GM19455 (cell line): ENCODE data around the gene PSMD10.

Experiments
- ATAC-seq: cut with Tn5 transposase; IDR thresholded peaks from one replicate; pipeline ENCODE4 v1.9.1; 2021; ENCODE audit not compliant: unreplicated experiment

The PSMD10 gene

GRCh38 chrX:108072746-108073145 is 18.6 kb downstream of the PSMD10 start:
- ATAC-seq, result no peak

DNA sequence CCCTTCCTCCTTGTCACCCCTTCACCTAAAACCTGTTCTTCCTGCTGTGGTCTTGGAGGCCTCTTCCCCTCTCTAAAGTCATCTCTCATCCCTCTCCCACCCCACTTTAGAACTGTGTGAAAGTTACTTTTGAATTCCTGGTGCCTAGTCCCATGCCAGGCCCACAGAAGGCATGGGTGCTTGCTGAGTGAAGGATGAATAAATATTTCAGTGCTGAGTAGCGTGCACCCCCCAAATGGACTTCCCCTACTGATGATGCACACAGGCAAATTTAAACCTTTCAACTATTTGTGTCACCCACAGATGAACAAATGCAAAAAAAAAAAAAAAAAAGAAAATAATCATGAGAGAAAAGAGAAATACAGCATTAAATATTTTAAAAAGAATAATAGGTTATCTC is 19.8 kb downstream of the PSMD10 start:
- no peak for ATAC-seq

DNA sequence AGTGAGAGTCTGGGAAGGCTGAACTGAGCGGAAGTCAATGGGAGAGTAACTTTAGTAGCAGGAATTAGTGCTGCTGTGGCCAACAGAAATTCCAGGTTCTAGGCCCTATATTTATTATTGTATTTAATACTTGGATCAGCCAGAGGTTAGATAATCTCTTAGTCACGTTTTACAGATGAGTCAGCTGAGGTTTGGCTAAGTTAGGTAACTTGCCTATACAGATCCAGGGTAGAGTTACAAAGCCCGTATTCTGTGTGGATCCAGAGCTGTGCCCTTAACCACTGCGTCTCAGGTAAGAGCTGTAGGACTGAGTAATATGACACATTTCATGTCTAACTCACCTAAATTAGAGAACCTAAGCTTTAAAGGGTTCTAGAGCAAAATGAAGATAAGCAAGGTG is 20.5 kb downstream of the PSMD10 start:
- no peak for ATAC-seq

- ATAC-seq, result no peak
Observed at GRCh38 chrX:108068121-108068520, 23.2 kb downstream of the PSMD10 start.

- no peak for ATAC-seq
Observed at GRCh38 chrX:108064613-108065012, 26.7 kb downstream of the PSMD10 start.

DNA sequence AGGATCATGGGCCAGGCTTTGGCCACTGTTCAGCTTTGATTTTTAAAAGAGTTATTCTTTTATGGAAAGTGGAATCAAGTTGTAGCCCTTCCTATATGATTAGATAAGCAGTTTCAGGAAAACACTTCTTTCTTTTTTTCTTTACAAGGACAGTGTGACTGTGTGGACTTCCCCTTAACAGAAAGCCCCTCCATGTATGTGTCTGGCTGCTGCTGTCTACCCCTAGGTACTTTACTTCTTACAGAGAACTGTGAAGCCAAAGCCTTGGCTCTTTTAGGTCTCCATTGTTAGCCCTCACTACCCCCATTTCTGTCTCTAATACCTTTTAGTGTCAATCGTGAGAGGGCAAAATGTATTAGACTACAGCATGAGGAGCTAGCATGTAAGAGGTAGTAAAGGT is 27.3 kb downstream of the PSMD10 start:
- ATAC-seq, result no peak

- no peak for ATAC-seq
Observed at GRCh38 chrX:108059801-108060200, 31.5 kb downstream of the PSMD10 start.

GRCh38 chrX:108055546-108055945 is 35.8 kb downstream of the PSMD10 start:
- ATAC-seq, result no peak

DNA sequence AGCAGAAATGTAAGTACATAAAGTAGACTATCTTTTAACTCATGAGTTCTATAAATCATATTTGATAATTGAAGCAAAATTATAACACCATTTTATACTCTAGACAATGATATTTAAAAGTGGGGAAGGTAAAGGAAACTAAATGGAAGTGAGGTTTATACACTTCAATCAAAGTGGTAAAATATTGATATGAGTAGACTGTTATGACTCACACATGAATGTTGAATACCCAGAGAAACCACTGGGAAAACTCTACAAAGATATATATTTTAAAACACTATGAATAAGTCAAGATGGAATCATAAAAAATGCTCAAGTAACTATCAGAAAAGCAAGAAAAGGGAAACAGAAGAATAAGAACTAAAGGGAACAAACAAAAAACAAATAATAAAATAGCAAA is 38.1 kb downstream of the PSMD10 start:
- no peak for ATAC-seq

DNA sequence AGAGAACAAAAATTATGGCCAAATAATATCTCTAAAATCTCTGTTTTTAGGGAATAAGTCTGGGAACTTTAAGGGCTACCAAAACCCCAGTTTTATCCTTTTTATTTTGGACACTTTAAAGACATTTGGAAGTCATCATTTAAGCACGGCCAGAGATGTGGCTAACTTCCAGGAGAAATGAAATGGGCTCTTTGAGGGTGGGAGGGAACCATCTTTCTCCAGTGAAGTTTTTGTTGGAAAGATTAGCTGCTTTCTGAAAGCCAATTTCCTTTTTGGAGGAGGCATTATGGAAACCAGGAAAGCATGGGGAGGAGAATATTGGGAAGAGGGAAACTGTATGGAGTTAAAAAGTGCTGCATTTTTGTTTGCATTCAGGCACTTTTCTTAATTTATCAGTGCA is 41.7 kb downstream of the PSMD10 start:
- ATAC-seq, result no peak

- ATAC-seq, result no peak
Observed at GRCh38 chrX:108044554-108045256, 46.6 kb downstream of the PSMD10 start, which contains the start of gene VSIG1. Gene VSIG1 (plus strand): TSS chrX:108045065. CDS start chrX:108045131, 66 bp downstream.

DNA sequence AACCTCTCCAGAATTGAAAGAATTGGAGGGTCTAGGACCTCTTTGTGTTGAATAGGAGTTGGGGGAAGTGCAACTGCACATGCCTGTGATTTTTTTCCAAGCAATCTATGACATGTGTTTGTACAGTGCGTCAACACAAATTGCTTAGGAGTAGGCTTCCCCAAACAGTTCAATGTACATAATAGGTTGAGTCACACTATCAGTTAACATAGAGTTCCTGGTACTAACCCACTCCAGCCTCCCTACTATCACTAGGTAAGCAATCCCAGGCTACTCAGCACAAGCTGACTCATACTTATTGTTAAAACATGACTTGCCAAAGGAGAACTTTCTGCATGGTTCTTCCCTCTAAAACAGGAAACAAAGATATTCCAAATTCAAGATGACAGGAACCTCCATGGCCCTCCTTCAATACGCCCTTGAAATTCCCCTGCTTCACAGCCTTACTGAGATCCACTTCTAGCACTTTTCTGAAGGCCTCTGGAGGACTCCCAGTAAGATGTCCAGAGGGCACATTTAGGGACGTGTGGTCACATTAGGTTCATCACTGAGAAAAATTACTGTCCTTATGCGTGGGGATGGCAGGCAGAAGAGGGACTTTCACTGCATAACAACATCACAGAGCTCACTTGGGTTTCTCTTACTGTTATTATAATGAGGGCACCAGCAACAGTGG is 54.9 kb downstream of the PSMD10 start:
- ATAC-seq, result no peak

DNA sequence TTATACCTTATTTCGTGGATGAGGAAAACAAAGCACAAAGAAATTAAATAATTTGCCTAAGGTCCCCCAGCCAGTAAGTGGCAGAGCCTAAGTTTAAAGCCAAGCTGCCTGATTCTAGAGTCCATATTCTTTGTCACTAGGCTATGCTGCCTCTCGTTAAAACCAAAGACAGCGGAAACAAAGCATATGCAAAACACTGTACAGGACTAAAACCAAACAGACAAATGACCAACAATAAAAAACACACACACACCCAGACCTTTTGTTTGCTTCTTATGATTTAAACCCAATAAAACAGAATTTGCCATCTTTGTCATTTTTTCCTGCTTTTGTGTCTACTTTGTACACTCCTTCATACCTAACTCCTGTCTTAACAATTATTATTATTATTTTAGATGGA is 56.6 kb downstream of the PSMD10 start:
- no peak for ATAC-seq
